ENCODE data around the gene PDLIM1.

Gene PDLIM1

GRCh38 chr10:95241533-95241932 lies 49.3 kb downstream of the PDLIM1 start:
- no peak for ATAC-seq
- TF ChIP-seq TCF4 (CRISPR knock-in tag; IDR thresholded peaks at IDR 0.05; ENCODE audit: borderline replicate concordance) (no peak), ZFP3 (CRISPR knock-in tag; IDR thresholded peaks at IDR 0.05) (no peak), OSR1 (CRISPR knock-in tag; IDR thresholded peaks at IDR 0.05) (no peak), CSRNP3 (CRISPR knock-in tag; IDR thresholded peaks at IDR 0.05) (no peak), SNAI2 (CRISPR knock-in tag; IDR thresholded peaks at IDR 0.05) (no peak), ISL1 (CRISPR knock-in tag; IDR thresholded peaks at IDR 0.05) (no peak), PPARA (CRISPR knock-in tag; IDR thresholded peaks at IDR 0.05; ENCODE audit: borderline replicate concordance) (no peak), ARNTL (CRISPR knock-in tag; IDR thresholded peaks at IDR 0.05; ENCODE audit: borderline replicate concordance, low read depth) (no peak), ZNF8 (CRISPR knock-in tag; IDR thresholded peaks at IDR 0.05) (no peak), TOX (CRISPR knock-in tag; IDR thresholded peaks at IDR 0.05; ENCODE audit: borderline replicate concordance) (no peak), PATZ1 (CRISPR knock-in tag; IDR thresholded peaks at IDR 0.05; ENCODE audit: borderline replicate concordance) (no peak), ESRRG (CRISPR knock-in tag; IDR thresholded peaks at IDR 0.05) (no peak), GLIS3 (CRISPR knock-in tag; IDR thresholded peaks at IDR 0.05) (no peak), CSDC2 (CRISPR knock-in tag; IDR thresholded peaks at IDR 0.05) (no peak), RARB (CRISPR knock-in tag; IDR thresholded peaks at IDR 0.05) (no peak), ZNF70 (CRISPR knock-in tag; IDR thresholded peaks at IDR 0.05) (no peak), CREB5 (CRISPR knock-in tag; IDR thresholded peaks at IDR 0.05; ENCODE audit: low read depth) (no peak), ZFP30 (CRISPR knock-in tag; IDR thresholded peaks at IDR 0.05) (no peak), TSHZ2 (CRISPR knock-in tag; IDR thresholded peaks at IDR 0.05) (no peak), POU6F1 (CRISPR knock-in tag; IDR thresholded peaks at IDR 0.05; ENCODE audit: borderline replicate concordance, low read depth) (no peak)

GRCh38 chr10:95240811-95241210 lies 50.0 kb downstream of the PDLIM1 start:
- TF ChIP-seq PATZ1 (CRISPR knock-in tag; IDR thresholded peaks at IDR 0.05; ENCODE audit: borderline replicate concordance) (no peak), OSR1 (CRISPR knock-in tag; IDR thresholded peaks at IDR 0.05) (no peak), CSDC2 (CRISPR knock-in tag; IDR thresholded peaks at IDR 0.05) (no peak), RARB (CRISPR knock-in tag; IDR thresholded peaks at IDR 0.05) (no peak), SNAI2 (CRISPR knock-in tag; IDR thresholded peaks at IDR 0.05) (no peak), GLIS3 (CRISPR knock-in tag; IDR thresholded peaks at IDR 0.05) (no peak)
- ATAC-seq: no peak
